ENCODE data around the gene MED31.
"Not testable (repeated sequence)": the region's sequence is repeated elsewhere in the genome, so short reads cannot be mapped to it uniquely, and the experiment has no call there.

MED31 gene

GRCh38 chr17:6666557-6666956 is 15.2 kb upstream of the MED31 start:
- Histone ChIP-seq H3K27me3 (ENCODE audit: insufficient read depth, low read length) (no peaks in the 10 kb centered on the region), H3K23ac (ENCODE audit: low read length) (no peak overlapping the region), H3K18ac (ENCODE audit: low read length) (no peak overlapping the region)

DNA sequence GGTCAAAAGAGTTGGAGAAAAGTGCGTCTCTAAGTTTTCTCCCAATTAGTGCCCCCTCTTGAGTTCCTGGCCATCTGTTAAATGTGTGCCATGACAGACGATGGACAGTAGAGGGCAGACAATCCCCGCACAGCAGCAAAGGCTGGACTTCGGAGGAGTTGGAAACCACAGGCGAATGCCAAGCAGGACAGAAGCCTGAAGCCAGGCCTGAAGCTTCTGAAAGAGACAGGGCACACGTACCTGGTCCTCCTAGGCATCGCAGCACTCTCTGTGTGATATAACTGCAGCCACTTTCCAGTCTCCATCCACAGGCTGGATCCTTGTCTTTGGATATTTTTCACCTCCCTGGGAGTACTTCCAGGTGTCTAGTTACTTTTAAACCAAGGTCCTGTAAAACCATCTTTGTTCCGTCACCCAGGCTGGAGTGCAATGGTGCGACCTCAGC is 14.7 kb upstream of the MED31 start:
- Histone ChIP-seq H3K9me3 (ENCODE audit: insufficient read depth, low read depth, low read length) (no peaks in the 10 kb centered on the region), H2AK5ac (ENCODE audit: low read length) (no peak overlapping the region), H3K4me1 (ENCODE audit: control insufficient read depth in 1 of 2, insufficient read depth in 2 of 2, low read length in 2 of 2) (peaks cover 0 to 2% of the 10 kb centered on the region in 2 experiments), H3K23ac (ENCODE audit: low read length) (no peak overlapping the region), H4K91ac (ENCODE audit: low read depth, low read length) (no peak overlapping the region), H3K4me3 (ENCODE audit: low read depth, low read length) (no peak overlapping the region), H3K36me3 (ENCODE audit: control insufficient read depth in 1 of 2, insufficient read depth in 2 of 2, low read length in 2 of 2) (no peaks in the 10 kb centered on the region), H4K8ac (ENCODE audit: low read depth, low read length) (no peak overlapping the region), H3K18ac (ENCODE audit: low read length) (no peak overlapping the region), H3K79me2 (ENCODE audit: control insufficient read depth, insufficient read depth, low read length, poor library complexity) (no peaks in the 10 kb centered on the region), H2BK12ac (ENCODE audit: low read length) (no peak overlapping the region), H3K4me2 (ENCODE audit: low read length) (no peak overlapping the region), H2BK5ac (ENCODE audit: low read depth, low read length, poor library complexity) (no peak overlapping the region), H3K27ac (ENCODE audit: low read depth, low read length) (no peak overlapping the region), H3K27me3 (ENCODE audit: insufficient read depth, low read length) (no peaks in the 10 kb centered on the region), H2AFZ (ENCODE audit: insufficient read depth, low read length, poor library complexity) (no peak overlapping the region), H4K12ac (ENCODE audit: low read depth, low read length) (no peak overlapping the region), H3K4ac (ENCODE audit: low read depth, low read length) (no peak overlapping the region), H3K9ac (ENCODE audit: low read length) (no peak overlapping the region), H3K79me1 (ENCODE audit: low read length) (no peaks in the 10 kb centered on the region), H2BK120ac (ENCODE audit: insufficient read depth, low read length, poor library complexity) (no peak overlapping the region), H3K14ac (ENCODE audit: low read length) (no peak overlapping the region)
- peak; percentile 49 to 82 for DNase-seq
- WGBS (ENCODE audit: extremely low coverage, insufficient coverage, insufficient read length), result no CpG with 5 or more reads among the region's 9 CpGs

More at GRCh38 chr17:6666557-6666956, 15.2 kb upstream of the MED31 start:
- Histone ChIP-seq H3K27ac (ENCODE audit: low read depth, low read length) (no peak overlapping the region), H2BK5ac (ENCODE audit: low read depth, low read length, poor library complexity) (no peak overlapping the region), H2BK120ac (ENCODE audit: insufficient read depth, low read length, poor library complexity) (no peak overlapping the region), H4K12ac (ENCODE audit: low read depth, low read length) (no peak overlapping the region), H3K9ac (ENCODE audit: low read length) (no peak overlapping the region), H3K9me3 (ENCODE audit: insufficient read depth, low read depth, low read length) (no peaks in the 10 kb centered on the region), H4K8ac (ENCODE audit: low read depth, low read length) (no peak overlapping the region), H3K4me2 (ENCODE audit: low read length) (no peak overlapping the region), H3K79me2 (ENCODE audit: control insufficient read depth, insufficient read depth, low read length, poor library complexity) (no peaks in the 10 kb centered on the region), H3K36me3 (ENCODE audit: control insufficient read depth in 1 of 2, insufficient read depth in 2 of 2, low read length in 2 of 2) (no peaks in the 10 kb centered on the region), H2AFZ (ENCODE audit: insufficient read depth, low read length, poor library complexity) (no peak overlapping the region), H4K91ac (ENCODE audit: low read depth, low read length) (no peak overlapping the region), H3K4me1 (ENCODE audit: control insufficient read depth in 1 of 2, insufficient read depth in 2 of 2, low read length in 2 of 2) (peaks cover 0 to 2% of the 10 kb centered on the region in 2 experiments), H3K79me1 (ENCODE audit: low read length) (no peaks in the 10 kb centered on the region), H3K14ac (ENCODE audit: low read length) (no peak overlapping the region), H3K4me3 (ENCODE audit: low read depth, low read length) (no peak overlapping the region), H2AK5ac (ENCODE audit: low read length) (no peak overlapping the region), H3K4ac (ENCODE audit: low read depth, low read length) (no peak overlapping the region), H2BK12ac (ENCODE audit: low read length) (no peak overlapping the region)
- WGBS (ENCODE audit: extremely low coverage, insufficient coverage, insufficient read length), result no CpG with 5 or more reads among the region's 6 CpGs
- DNase-seq, result no peak

GRCh38 chr17:6663200-6663599 is 11.8 kb upstream of the MED31 start:
- H3K4me1 ChIP-seq (ENCODE audit: control insufficient read depth in 1 of 2, insufficient read depth in 2 of 2, low read length in 2 of 2); H3K4ac ChIP-seq (ENCODE audit: low read depth, low read length); H3K4me2 ChIP-seq (ENCODE audit: low read length); H3K27me3 ChIP-seq (ENCODE audit: insufficient read depth, low read length); H3K9me3 ChIP-seq (ENCODE audit: insufficient read depth, low read depth, low read length); H3K27ac ChIP-seq (ENCODE audit: low read depth, low read length); H3K18ac ChIP-seq (ENCODE audit: low read length); H4K8ac ChIP-seq (ENCODE audit: low read depth, low read length); H3K79me2 ChIP-seq (ENCODE audit: control insufficient read depth, insufficient read depth, low read length, poor library complexity); H3K14ac ChIP-seq (ENCODE audit: low read length); H4K12ac ChIP-seq (ENCODE audit: low read depth, low read length); H2BK120ac ChIP-seq (ENCODE audit: insufficient read depth, low read length, poor library complexity); H3K4me3 ChIP-seq (ENCODE audit: low read depth, low read length); H3K9ac ChIP-seq (ENCODE audit: low read length); H2AK5ac ChIP-seq (ENCODE audit: low read length); H2BK12ac ChIP-seq (ENCODE audit: low read length); DNase-seq; H3K36me3 ChIP-seq (ENCODE audit: control insufficient read depth in 1 of 2, insufficient read depth in 2 of 2, low read length in 2 of 2); H4K91ac ChIP-seq (ENCODE audit: low read depth, low read length); H2BK5ac ChIP-seq (ENCODE audit: low read depth, low read length, poor library complexity); H3K23ac ChIP-seq (ENCODE audit: low read length); H3K79me1 ChIP-seq (ENCODE audit: low read length); H2AFZ ChIP-seq (ENCODE audit: insufficient read depth, low read length, poor library complexity): not testable (repeated sequence)
- WGBS (ENCODE audit: extremely low coverage, insufficient coverage, insufficient read length), result no CpG with 5 or more reads among the region's 14 CpGs

DNA sequence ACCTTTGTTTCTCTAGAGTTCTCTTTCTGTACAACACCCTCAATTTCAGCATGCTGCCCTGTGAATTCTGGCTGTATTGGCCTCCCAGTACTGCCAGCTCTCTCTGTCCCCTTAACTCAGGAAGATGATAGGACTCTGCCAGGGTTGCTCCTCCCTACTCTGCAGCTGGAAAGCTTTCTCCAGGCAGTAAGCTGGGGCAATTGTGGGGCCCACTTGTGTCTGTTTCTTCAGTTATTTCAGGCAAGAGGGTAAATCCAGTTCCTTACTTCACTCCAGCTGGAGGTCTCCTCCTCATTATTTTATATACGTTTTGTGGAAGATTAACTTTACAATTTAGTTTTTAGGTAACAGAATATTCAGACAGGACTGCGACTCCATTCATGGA is 10.1 kb upstream of the MED31 start:
- Histone ChIP-seq H3K9me3 (ENCODE audit: insufficient read depth, low read depth, low read length) (no peaks in the 10 kb centered on the region), H2AK5ac (ENCODE audit: low read length) (no peak overlapping the region), H2BK5ac (ENCODE audit: low read depth, low read length, poor library complexity) (no peak overlapping the region), H2BK120ac (ENCODE audit: insufficient read depth, low read length, poor library complexity) (no peak overlapping the region), H3K36me3 (ENCODE audit: control insufficient read depth in 1 of 2, insufficient read depth in 2 of 2, low read length in 2 of 2) (no peaks in the 10 kb centered on the region), H4K91ac (ENCODE audit: low read depth, low read length) (no peak overlapping the region), H2AFZ (ENCODE audit: insufficient read depth, low read length, poor library complexity) (no peak overlapping the region), H3K27me3 (ENCODE audit: insufficient read depth, low read length) (no peaks in the 10 kb centered on the region), H3K9ac (ENCODE audit: low read length) (no peak overlapping the region), H3K14ac (ENCODE audit: low read length) (no peak overlapping the region), H3K79me2 (ENCODE audit: control insufficient read depth, insufficient read depth, low read length, poor library complexity) (no peaks in the 10 kb centered on the region), H3K18ac (ENCODE audit: low read length) (no peak overlapping the region), H4K8ac (ENCODE audit: low read depth, low read length) (no peak overlapping the region), H3K4me2 (ENCODE audit: low read length) (no peak overlapping the region), H3K23ac (ENCODE audit: low read length) (no peak overlapping the region), H3K79me1 (ENCODE audit: low read length) (no peaks in the 10 kb centered on the region), H2BK12ac (ENCODE audit: low read length) (no peak overlapping the region), H3K4ac (ENCODE audit: low read depth, low read length) (no peak overlapping the region), H3K4me1 (ENCODE audit: control insufficient read depth in 1 of 2, insufficient read depth in 2 of 2, low read length in 2 of 2) (no peaks in the 10 kb centered on the region), H3K4me3 (ENCODE audit: low read depth, low read length) (no peak overlapping the region), H4K12ac (ENCODE audit: low read depth, low read length) (no peak overlapping the region), H3K27ac (ENCODE audit: low read depth, low read length) (no peak overlapping the region)
- DNase-seq, result no peak
- no CpG with 5 or more reads among the region's 2 CpGs for WGBS (ENCODE audit: extremely low coverage, insufficient coverage, insufficient read length)

All from trophoblast cell (in vitro differentiated cells and primary cell).